CD4-positive, alpha-beta T cell (primary cell): ENCODE data around the gene PTH1R. TPM values are rescaled to one million over a fixed set of nuclear protein-coding genes. Genes with fewer than 3 reads are reported as not detected.

ENCODE experiments used
- ATAC-seq: fragments of 200-7000 bp; cut with Tn5 transposase; one replicate; pipeline ENCODE4 v1.10.0; 2022; ENCODE audit warnings: mild to moderate bottlenecking; ENCODE audit not compliant: poor library complexity
- CTCF ChIA-PET: fragments of 350-600 bp; sonication (Branson Sonifier 250); formaldehyde crosslinking; loops from one replicate; lab custom pipeline; 2021; ENCODE audit warnings: antibody characterized with exemption, inconsistent platforms; lab: Charles Lee
- POLR2A ChIA-PET: fragments of 350-600 bp; sonication (Branson Sonifier 250); formaldehyde crosslinking; loops from one replicate; lab custom pipeline; 2021; ENCODE audit warnings: antibody characterized with exemption, inconsistent platforms; lab: Charles Lee
- DNase-seq, 14 experiments: peaks; one replicate each; pipeline ENCODE4 v3.0.0-alpha.2; 2013 to 2020; ENCODE audit warnings: mixed read lengths in 2 of 14
- H3K27ac ChIP-seq, 2 donors: one replicate each; pipeline versions ENCODE4 v1.5.1 to v1.7.0; 2013; ENCODE audit warnings: low read length in 2 of 2, low read depth in 1 of 2, mild to moderate bottlenecking in 1 of 2
- H3K27me3 ChIP-seq, 2 experiments: 1 replicate in 1 of 2; 2 replicates in 1 of 2; pipeline versions ENCODE4 v1.6.1 to v1.7.0; 2013; ENCODE audit warnings: low read length in 2 of 2, control low read depth in 1 of 2, mild to moderate bottlenecking in 1 of 2, moderate library complexity in 1 of 2; ENCODE audit not compliant: insufficient read depth in 2 of 2, control insufficient read depth in 1 of 2
- H3K36me3 ChIP-seq: one replicate; pipeline ENCODE4 v1.6.1; 2013; ENCODE audit warnings: low read length, control low read depth; ENCODE audit not compliant: insufficient read depth
- H3K4me1 ChIP-seq: one replicate; pipeline ENCODE4 v1.6.1; 2013; ENCODE audit warnings: low read length, control low read depth; ENCODE audit not compliant: insufficient read depth
- H3K4me3 ChIP-seq: one replicate; pipeline ENCODE4 v1.5.1; 2013; ENCODE audit warnings: mild to moderate bottlenecking, low read length, moderate library complexity
- H3K9me3 ChIP-seq, 2 experiments: 1 replicate in 1 of 2; 2 replicates in 1 of 2; pipeline versions ENCODE4 v1.6.1 to v1.7.0; 2013; ENCODE audit warnings: low read length in 2 of 2, mild to moderate bottlenecking in 2 of 2, control low read depth in 1 of 2, moderate library complexity in 1 of 2; ENCODE audit not compliant: control insufficient read depth in 1 of 2, insufficient read depth in 1 of 2
- H3K27ac Mint-ChIP-seq: one replicate; pipeline ENCODE4 v1.8.0; 2020; ENCODE audit warnings: mixed read lengths
- H3K27me3 Mint-ChIP-seq: one replicate; pipeline ENCODE4 v1.8.0; 2021; ENCODE audit warnings: mixed read lengths
- H3K36me3 Mint-ChIP-seq: one replicate; pipeline ENCODE4 v1.8.0; 2021; ENCODE audit warnings: low read depth, mixed read lengths
- H3K4me1 Mint-ChIP-seq: one replicate; pipeline ENCODE4 v1.8.0; 2021; ENCODE audit warnings: low read depth, mixed read lengths
- H3K4me3 Mint-ChIP-seq: one replicate; pipeline ENCODE4 v1.8.0; 2020; ENCODE audit warnings: mild to moderate bottlenecking, mixed read lengths
- H3K9me3 Mint-ChIP-seq: one replicate; pipeline ENCODE4 v1.8.0; 2020; ENCODE audit warnings: mixed read lengths
- CTCF ChIP-seq: fragments of 200-600 bp; IDR thresholded peaks from one replicate; pipeline ENCODE4 v1.8.0; 2022; ENCODE audit warnings: antibody characterized with exemption, mild to moderate bottlenecking
- intact Hi-C, 2 experiments: fragments of 100-400 bp; cut with DNase I in 1 of 2; cut with micrococcal nuclease in 1 of 2; formaldehyde crosslinking; loops; one replicate each; pipeline versions ENCODE4 v1.15.1 to v1.9.0; 2023 to 2025; cut with DNase I, micrococcal nuclease
- total RNA-seq, 174 experiments: library from RNA in 2 of 174; stranded (reverse) in 2 of 174; gene quantifications; one replicate each; pipeline ENCODE4 v1.2.3 and lab custom pipeline; 2021 to 2026

The PTH1R gene
- total RNA-seq, 2 experiments from 2014 or later = not detected

GRCh38 chr3:46844881-46845312 lies 32.6 kb upstream of the PTH1R start:
- Mint-ChIP-seq H3K27me3 (no peaks in the 10 kb centered on the region), H3K4me3 (peak overlapping the region; percentile 85), H3K27ac (no peak overlapping the region), H3K9me3 (peaks cover 12% of the 10 kb centered on the region), H3K4me1 (peaks cover 8% of the 10 kb centered on the region), H3K36me3 (peaks cover 14% of the 10 kb centered on the region)
- CTCF ChIA-PET = interaction anchor here (1.4 kb wide), 1 partner anchor 64 kb away, joined by 4 read pairs; no protein-coding TSS in a partner anchor
- peak in 1 of 14 experiments; percentile 14 for DNase-seq
- H3K4me1 ChIP-seq = peaks cover 21% of the 10 kb centered on the region
- no peak for ATAC-seq
- peak overlapping the region; percentile 70 for H3K4me3 ChIP-seq
- no peaks in the 10 kb centered on the region for H3K27me3 ChIP-seq
- H3K27ac ChIP-seq = no peak overlapping the region
- POLR2A ChIA-PET = interaction anchor here (1.4 kb wide), 1 partner anchor 31 kb away, joined by 4 read pairs; no protein-coding TSS in a partner anchor
- no peak for TF ChIP-seq CTCF
- intact Hi-C loops = no loop called here
- peaks cover 9 to 19% of the 10 kb centered on the region in 2 experiments for H3K9me3 ChIP-seq
- no peaks in the 10 kb centered on the region for H3K36me3 ChIP-seq

GRCh38 chr3:46845397-46845859 lies 32.1 kb upstream of the PTH1R start:
- no peaks in the 10 kb centered on the region for H3K27me3 ChIP-seq
- H3K27ac ChIP-seq = no peak overlapping the region
- DNase-seq = peak in 1 of 14 experiments; percentile 12
- ChIA-PET POLR2A (interaction anchor here (1.0 to 1.4 kb wide), 2 partner anchors 32 to 152 kb away, joined by 3 to 4 read pairs; partner anchors contain the start of gene ALS2CL), CTCF (interaction anchor here (1.0 to 1.4 kb wide), 2 partner anchors 23 to 64 kb away, joined by 3 to 4 read pairs; no protein-coding TSS in a partner anchor)
- ATAC-seq = no peak
- H3K36me3 ChIP-seq = no peaks in the 10 kb centered on the region
- H3K27ac Mint-ChIP-seq = no peak overlapping the region
- intact Hi-C loops = no loop called here
- peaks cover 21% of the 10 kb centered on the region for H3K4me1 ChIP-seq
- H3K36me3 Mint-ChIP-seq = peaks cover 12% of the 10 kb centered on the region
- H3K4me1 Mint-ChIP-seq = peaks cover 8% of the 10 kb centered on the region
- TF ChIP-seq CTCF = no peak
- H3K4me3 Mint-ChIP-seq = peak overlapping the region; percentile 85
- no peaks in the 10 kb centered on the region for H3K27me3 Mint-ChIP-seq
- H3K9me3 ChIP-seq = peaks cover 4 to 13% of the 10 kb centered on the region in 2 experiments
- H3K9me3 Mint-ChIP-seq = peaks cover 10% of the 10 kb centered on the region
- peak overlapping the region; percentile 70 for H3K4me3 ChIP-seq

- peaks cover 4% of the 10 kb centered on the region for H3K9me3 Mint-ChIP-seq
Measured at GRCh38 chr3:46845860-46846623, 31.5 kb upstream of the PTH1R start.

More at GRCh38 chr3:46845860-46846623, 31.5 kb upstream of the PTH1R start:
- peak overlapping the region; percentile 74 for H3K4me3 Mint-ChIP-seq
- H3K36me3 ChIP-seq = no peaks in the 10 kb centered on the region
- H3K27ac Mint-ChIP-seq = no peak overlapping the region
- H3K4me1 Mint-ChIP-seq = peaks cover 8% of the 10 kb centered on the region
- ChIA-PET CTCF (interaction anchor here (1.0 to 1.4 kb wide), 2 partner anchors 23 to 63 kb away, joined by 3 to 4 read pairs; no protein-coding TSS in a partner anchor), POLR2A (interaction anchor here (1.0 to 1.4 kb wide), 2 partner anchors 33 to 153 kb away, joined by 3 to 4 read pairs; partner anchors contain the start of gene ALS2CL)
- H3K27me3 ChIP-seq = no peaks in the 10 kb centered on the region
- intact Hi-C loops = no loop called here
- peak; percentile 60 to 88 (median 74) for DNase-seq
- no peaks in the 10 kb centered on the region for H3K27me3 Mint-ChIP-seq
- H3K4me3 ChIP-seq = peak overlapping the region; percentile 70
- peaks cover 21% of the 10 kb centered on the region for H3K4me1 ChIP-seq
- peak; percentile 93 for ATAC-seq
- no peak overlapping the region for H3K27ac ChIP-seq
- peaks cover 6% of the 10 kb centered on the region for H3K36me3 Mint-ChIP-seq
- peaks cover 4 to 8% of the 10 kb centered on the region in 2 experiments for H3K9me3 ChIP-seq
- TF ChIP-seq CTCF = peak; percentile 74
